Fibroblast of lung (primary cell): Measurements from ENCODE around the gene RPS6KA2.

Experiments
- EZH2 ChIP-seq: IDR thresholded peaks from 2 replicates; pipeline ENCODE4 v1.5.1; 2012; ENCODE audit warnings: low read length, control low read depth, mild to moderate bottlenecking; ENCODE audit errors: missing control alignments
- TF ChIP-seq, protein P1 (sequence below), 2 donors: IDR thresholded peaks in 1 of 2; conservative IDR thresholded peaks in 1 of 2; 1 replicate in 1 of 2; 2 replicates in 1 of 2; pipeline ENCODE4 v1.5.1; 2011 to 2012; ENCODE audit warnings: low read length in 2 of 2, control low read depth in 1 of 2, inconsistent platforms in 1 of 2, low read depth in 1 of 2, mild to moderate bottlenecking in 1 of 2

DNA sequence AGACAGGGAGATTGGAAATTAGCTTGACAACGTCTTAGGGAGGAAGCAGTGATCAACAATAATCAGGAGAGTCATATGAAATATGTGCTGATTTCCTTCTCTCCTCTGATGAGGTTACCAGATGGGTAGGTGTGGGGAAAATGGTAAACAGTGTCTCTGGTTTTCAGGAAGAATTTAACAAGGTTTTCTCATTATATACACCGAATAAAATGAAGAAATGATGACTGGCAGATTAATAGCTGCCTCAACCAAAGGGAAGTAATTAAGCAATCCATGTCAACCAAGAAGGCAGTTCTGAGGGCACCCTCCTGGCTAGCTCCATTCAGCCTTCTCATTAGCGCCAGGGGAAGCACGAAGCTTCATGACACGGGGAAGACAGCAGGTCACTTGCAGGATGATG lies 27.8 kb downstream of the RPS6KA2 start:
- TF ChIP-seq, protein P1, sequence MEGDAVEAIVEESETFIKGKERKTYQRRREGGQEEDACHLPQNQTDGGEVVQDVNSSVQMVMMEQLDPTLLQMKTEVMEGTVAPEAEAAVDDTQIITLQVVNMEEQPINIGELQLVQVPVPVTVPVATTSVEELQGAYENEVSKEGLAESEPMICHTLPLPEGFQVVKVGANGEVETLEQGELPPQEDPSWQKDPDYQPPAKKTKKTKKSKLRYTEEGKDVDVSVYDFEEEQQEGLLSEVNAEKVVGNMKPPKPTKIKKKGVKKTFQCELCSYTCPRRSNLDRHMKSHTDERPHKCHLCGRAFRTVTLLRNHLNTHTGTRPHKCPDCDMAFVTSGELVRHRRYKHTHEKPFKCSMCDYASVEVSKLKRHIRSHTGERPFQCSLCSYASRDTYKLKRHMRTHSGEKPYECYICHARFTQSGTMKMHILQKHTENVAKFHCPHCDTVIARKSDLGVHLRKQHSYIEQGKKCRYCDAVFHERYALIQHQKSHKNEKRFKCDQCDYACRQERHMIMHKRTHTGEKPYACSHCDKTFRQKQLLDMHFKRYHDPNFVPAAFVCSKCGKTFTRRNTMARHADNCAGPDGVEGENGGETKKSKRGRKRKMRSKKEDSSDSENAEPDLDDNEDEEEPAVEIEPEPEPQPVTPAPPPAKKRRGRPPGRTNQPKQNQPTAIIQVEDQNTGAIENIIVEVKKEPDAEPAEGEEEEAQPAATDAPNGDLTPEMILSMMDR (conservative IDR thresholded peaks at IDR 0.05 in 1 of 2, IDR thresholded peaks at IDR 0.05 in 1 of 2; ENCODE audit: low read depth in 1 of 2, low read length in 2 of 2), result no peak
- no peak for TF ChIP-seq EZH2
